ENCODE data around the gene LLGL2.
"Not testable (repeated sequence)": the region's sequence is repeated elsewhere in the genome, so short reads cannot be mapped to it uniquely, and the experiment has no call there.

The LLGL2 gene

GRCh38 chr17:75520413-75520812, 5.1 kb upstream of the LLGL2 start:
- H3K4me1 Mint-ChIP-seq: peaks cover 45% of the 10 kb centered on the region
- H3K9me3 Mint-ChIP-seq, H3K27ac Mint-ChIP-seq: not testable (repeated sequence)

GRCh38 chr17:75521290-75521689, 4.2 kb upstream of the LLGL2 start:
- H3K27ac Mint-ChIP-seq: no peak overlapping the region
- peaks cover 3% of the 10 kb centered on the region for H3K27me3 Mint-ChIP-seq
- H3K9me3 Mint-ChIP-seq: no peaks in the 10 kb centered on the region
- H3K4me3 Mint-ChIP-seq: no peak overlapping the region
- ATAC-seq (no peak), DNase-seq (no peak)
- H3K4me1 Mint-ChIP-seq: peaks cover 48% of the 10 kb centered on the region

More at GRCh38 chr17:75520413-75520812, 5.1 kb upstream of the LLGL2 start:
- not testable (repeated sequence) for H3K27me3 Mint-ChIP-seq, ATAC-seq, H3K4me3 Mint-ChIP-seq, DNase-seq

GRCh38 chr17:75521951-75522727, 3.4 kb upstream of the LLGL2 start:
- DNase-seq (no peak), ATAC-seq (no peak)
- Mint-ChIP-seq H3K4me1 (peaks cover 52% of the 10 kb centered on the region), H3K4me3 (no peak overlapping the region), H3K9me3 (no peaks in the 10 kb centered on the region), H3K27me3 (peaks cover 8% of the 10 kb centered on the region), H3K27ac (no peak overlapping the region)

- no peak for ATAC-seq
- no peak for DNase-seq
- Mint-ChIP-seq H3K27me3 (peaks cover 8% of the 10 kb centered on the region), H3K4me3 (no peak overlapping the region), H3K9me3 (no peaks in the 10 kb centered on the region), H3K4me1 (peaks cover 37% of the 10 kb centered on the region), H3K27ac (no peak overlapping the region)
Measured at GRCh38 chr17:75523647-75524046, 1.9 kb upstream of the LLGL2 start.

- ATAC-seq (peak; percentile 8), DNase-seq (no peak)
- peaks cover 8% of the 10 kb centered on the region for H3K27me3 Mint-ChIP-seq
- H3K27ac Mint-ChIP-seq: no peak overlapping the region
- no peaks in the 10 kb centered on the region for H3K9me3 Mint-ChIP-seq
- peaks cover 30% of the 10 kb centered on the region for H3K4me1 Mint-ChIP-seq
- H3K4me3 Mint-ChIP-seq: peak overlapping the region; percentile 54 to 69
Measured at GRCh38 chr17:75524269-75524969, 1.1 kb upstream of the LLGL2 start.

GRCh38 chr17:75525806-75526554, 483 bp downstream of the LLGL2 start:
- ATAC-seq (peak; percentile 40), DNase-seq (no peak)
- peak overlapping the region; percentile 77 for H3K4me3 Mint-ChIP-seq
- H3K4me1 Mint-ChIP-seq: peaks cover 30% of the 10 kb centered on the region
- H3K27ac Mint-ChIP-seq: no peak overlapping the region
- peaks cover 8% of the 10 kb centered on the region for H3K27me3 Mint-ChIP-seq
- H3K9me3 Mint-ChIP-seq: no peaks in the 10 kb centered on the region

- no peak for ATAC-seq
- peaks cover 8% of the 10 kb centered on the region for H3K27me3 Mint-ChIP-seq
- peak overlapping the region; percentile 47 to 77 for H3K4me3 Mint-ChIP-seq
- DNase-seq: no peak
- H3K9me3 Mint-ChIP-seq: no peaks in the 10 kb centered on the region
- peaks cover 30% of the 10 kb centered on the region for H3K4me1 Mint-ChIP-seq
- H3K27ac Mint-ChIP-seq: no peak overlapping the region
Measured at GRCh38 chr17:75526555-75527270, 1.2 kb downstream of the LLGL2 start.

GRCh38 chr17:75530837-75531720, 5.6 kb downstream of the LLGL2 start:
- H3K9me3 Mint-ChIP-seq: no peaks in the 10 kb centered on the region
- H3K4me1 Mint-ChIP-seq: peaks cover 36% of the 10 kb centered on the region
- ATAC-seq (no peak), DNase-seq (no peak)
- H3K27ac Mint-ChIP-seq: peak overlapping the region in 1 of 2 donors; percentile 33
- H3K27me3 Mint-ChIP-seq: peaks cover 7% of the 10 kb centered on the region
- H3K4me3 Mint-ChIP-seq: no peak overlapping the region

- no peak overlapping the region for H3K4me3 Mint-ChIP-seq
- H3K27me3 Mint-ChIP-seq: peaks cover under 1% of the 10 kb centered on the region
- H3K4me1 Mint-ChIP-seq: peaks cover 30% of the 10 kb centered on the region
- ATAC-seq (no peak), DNase-seq (no peak)
- no peak overlapping the region for H3K27ac Mint-ChIP-seq
- no peaks in the 10 kb centered on the region for H3K9me3 Mint-ChIP-seq
Measured at GRCh38 chr17:75531721-75532072, 6.2 kb downstream of the LLGL2 start.

- peak overlapping the region; percentile 71 to 80 for H3K27ac Mint-ChIP-seq
- DNase-seq (peak; percentile 53 to 81), ATAC-seq (peak; percentile 99)
- no peaks in the 10 kb centered on the region for H3K27me3 Mint-ChIP-seq
- no peaks in the 10 kb centered on the region for H3K9me3 Mint-ChIP-seq
- H3K4me1 Mint-ChIP-seq: peaks cover 26% of the 10 kb centered on the region
- peak overlapping the region; percentile 38 to 76 for H3K4me3 Mint-ChIP-seq
Measured at GRCh38 chr17:75535119-75535537, 9.6 kb downstream of the LLGL2 start.

- Mint-ChIP-seq H3K27me3 (no peaks in the 10 kb centered on the region), H3K27ac (peak overlapping the region in 1 of 2 donors; percentile 67), H3K9me3 (no peaks in the 10 kb centered on the region), H3K4me3 (peak overlapping the region in 1 of 2 donors; percentile 5), H3K4me1 (peaks cover 26% of the 10 kb centered on the region)
- ATAC-seq (no peak), DNase-seq (no peak)
Measured at GRCh38 chr17:75535871-75536270, 10.4 kb downstream of the LLGL2 start.

GRCh38 chr17:75536366-75536765, 10.9 kb downstream of the LLGL2 start:
- Mint-ChIP-seq H3K27ac (no peak overlapping the region), H3K27me3 (no peaks in the 10 kb centered on the region), H3K9me3 (no peaks in the 10 kb centered on the region), H3K4me3 (no peak overlapping the region), H3K4me1 (peaks cover 26% of the 10 kb centered on the region)
- DNase-seq: no peak
- no peak for ATAC-seq

- Mint-ChIP-seq H3K4me1 (peaks cover 9% of the 10 kb centered on the region), H3K27ac (no peak overlapping the region), H3K27me3 (no peaks in the 10 kb centered on the region), H3K4me3 (no peak overlapping the region), H3K9me3 (no peaks in the 10 kb centered on the region)
- ATAC-seq: no peak
- DNase-seq: no peak
Measured at GRCh38 chr17:75539967-75540729, 14.7 kb downstream of the LLGL2 start.

- peaks cover under 1% of the 10 kb centered on the region for H3K4me1 Mint-ChIP-seq
- H3K4me3 Mint-ChIP-seq: no peak overlapping the region
- H3K27ac Mint-ChIP-seq: no peak overlapping the region
- DNase-seq: no peak
- H3K27me3 Mint-ChIP-seq: no peaks in the 10 kb centered on the region
- no peak for ATAC-seq
- no peaks in the 10 kb centered on the region for H3K9me3 Mint-ChIP-seq
Measured at GRCh38 chr17:75540923-75541503, 15.5 kb downstream of the LLGL2 start.
